22Rv1 (cell line): ENCODE results near the gene ACOT2.

ENCODE experiments used
- ZFX ChIP-seq: fragments of 450-650 bp; IDR thresholded peaks from 2 replicates; pipeline ENCODE4 v1.6.1; 2017; ENCODE audit warnings: antibody characterized with exemption, borderline replicate concordance
- TF ChIP-seq, protein P1 (sequence below): fragments of 450-650 bp; IDR thresholded peaks from 2 replicates; pipeline ENCODE4 v1.5.1; 2017; ENCODE audit warnings: mild to moderate bottlenecking

GRCh38 chr14:73613046-73613383 is 44.0 kb downstream of the ACOT2 start:
- TF ChIP-seq, protein P1, sequence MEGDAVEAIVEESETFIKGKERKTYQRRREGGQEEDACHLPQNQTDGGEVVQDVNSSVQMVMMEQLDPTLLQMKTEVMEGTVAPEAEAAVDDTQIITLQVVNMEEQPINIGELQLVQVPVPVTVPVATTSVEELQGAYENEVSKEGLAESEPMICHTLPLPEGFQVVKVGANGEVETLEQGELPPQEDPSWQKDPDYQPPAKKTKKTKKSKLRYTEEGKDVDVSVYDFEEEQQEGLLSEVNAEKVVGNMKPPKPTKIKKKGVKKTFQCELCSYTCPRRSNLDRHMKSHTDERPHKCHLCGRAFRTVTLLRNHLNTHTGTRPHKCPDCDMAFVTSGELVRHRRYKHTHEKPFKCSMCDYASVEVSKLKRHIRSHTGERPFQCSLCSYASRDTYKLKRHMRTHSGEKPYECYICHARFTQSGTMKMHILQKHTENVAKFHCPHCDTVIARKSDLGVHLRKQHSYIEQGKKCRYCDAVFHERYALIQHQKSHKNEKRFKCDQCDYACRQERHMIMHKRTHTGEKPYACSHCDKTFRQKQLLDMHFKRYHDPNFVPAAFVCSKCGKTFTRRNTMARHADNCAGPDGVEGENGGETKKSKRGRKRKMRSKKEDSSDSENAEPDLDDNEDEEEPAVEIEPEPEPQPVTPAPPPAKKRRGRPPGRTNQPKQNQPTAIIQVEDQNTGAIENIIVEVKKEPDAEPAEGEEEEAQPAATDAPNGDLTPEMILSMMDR = no peak
- no peak for TF ChIP-seq ZFX
